DMS53 treated with DMSO at 0.1 percent for 48 hours (cell line): ENCODE data around the gene ACBD5.
A peak's percentile ranks its signal among the peaks of the same experiment; 100 is the strongest.

ENCODE experiments used
- DNase-seq: peaks from one replicate; lab custom pipeline; 2025; ENCODE audit not compliant: unreplicated experiment; lab: John Stamatoyannopoulos, UW

The ACBD5 gene

GRCh38 chr10:27155066-27155754 is 85.4 kb downstream of the ACBD5 start, which contains the start of gene MASTL:
Gene MASTL (plus strand): TSS chr10:27155352. CDS start chr10:27155427, 75 bp downstream.
- DNase-seq: peak; percentile 83

- DNase-seq: peak; percentile 4
Observed at GRCh38 chr10:27153845-27154193, 86.8 kb downstream of the ACBD5 start.

- no peak for DNase-seq
Observed at GRCh38 chr10:27153329-27153728, 87.3 kb downstream of the ACBD5 start.

- no peak for DNase-seq
Observed at GRCh38 chr10:27152687-27153086, 87.9 kb downstream of the ACBD5 start.

GRCh38 chr10:27150261-27150660 is 90.3 kb downstream of the ACBD5 start:
- DNase-seq: no peak

- no peak for DNase-seq
Observed at GRCh38 chr10:27147701-27148100, 92.9 kb downstream of the ACBD5 start.

- DNase-seq: no peak
Observed at GRCh38 chr10:27145937-27146336, 94.7 kb downstream of the ACBD5 start.
